ENCODE results near the gene AOPEP. TPM values are rescaled to one million over a fixed set of nuclear protein-coding genes. Genes with fewer than 3 reads are reported as not detected.

Gene AOPEP
- total RNA-seq, 4 donors from 2014 or later, result 56.5 to 160 (median 103) TPM

- intact Hi-C loops (cut with DNase I; ENCODE audit: low total_unique reads) (no loop called here), in situ Hi-C loops (cut with MboI; ENCODE audit: low sequenced_read_pairs in 4 of 4) (no loop called here)
- ATAC-seq (peak in 1 of 2 donors; percentile 30), DNase-seq (no peak)
- Histone ChIP-seq H3K4me3 (no peak overlapping the region), H3K36me3 (no peaks in the 10 kb centered on the region), H3K4me1 (peaks cover 4 to 12% of the 10 kb centered on the region in 2 donors), H3K27ac (peak overlapping the region in 1 of 4 donors; percentile 1), H3K27me3 (no peaks in the 10 kb centered on the region), H3K9me3 (no peaks in the 10 kb centered on the region)
- TF ChIP-seq POLR2A (IDR thresholded peaks at IDR 0.05), result no peak
- no peak for TF ChIP-seq CTCF (IDR thresholded peaks at IDR 0.05 in 4 of 5, conservative IDR thresholded peaks at IDR 0.05 in 1 of 5)
Measured at GRCh38 chr9:94973451-94973941, 247.0 kb downstream of the AOPEP start.

GRCh38 chr9:94974154-94974879 lies 247.8 kb downstream of the AOPEP start:
- Histone ChIP-seq H3K27ac (no peak overlapping the region), H3K4me1 (peaks cover 4 to 12% of the 10 kb centered on the region in 2 donors), H3K9me3 (no peaks in the 10 kb centered on the region), H3K27me3 (no peaks in the 10 kb centered on the region), H3K4me3 (no peak overlapping the region), H3K36me3 (no peaks in the 10 kb centered on the region)
- DNase-seq, result no peak
- no peak for ATAC-seq
- no peak for TF ChIP-seq CTCF (IDR thresholded peaks at IDR 0.05 in 4 of 5, conservative IDR thresholded peaks at IDR 0.05 in 1 of 5)
- TF ChIP-seq POLR2A (IDR thresholded peaks at IDR 0.05), result no peak
- in situ Hi-C loops (cut with MboI; ENCODE audit: low sequenced_read_pairs in 4 of 4), result no loop called here
- intact Hi-C loops (cut with DNase I; ENCODE audit: low total_unique reads), result no loop called here

GRCh38 chr9:94975480-94975879 lies 249.0 kb downstream of the AOPEP start:
- peaks cover 4 to 12% of the 10 kb centered on the region in 2 donors for H3K4me1 ChIP-seq
- no peak overlapping the region for H3K27ac ChIP-seq
- no peaks in the 10 kb centered on the region for H3K27me3 ChIP-seq
- intact Hi-C loops (cut with DNase I; ENCODE audit: low total_unique reads), result no loop called here
- in situ Hi-C loops (cut with MboI; ENCODE audit: low sequenced_read_pairs in 4 of 4), result no loop called here
- no peak for DNase-seq
- TF ChIP-seq CTCF (IDR thresholded peaks at IDR 0.05 in 4 of 5, conservative IDR thresholded peaks at IDR 0.05 in 1 of 5) (no peak), POLR2A (IDR thresholded peaks at IDR 0.05) (no peak)
- ATAC-seq, result no peak
- no peaks in the 10 kb centered on the region for H3K36me3 ChIP-seq
- no peaks in the 10 kb centered on the region for H3K9me3 ChIP-seq
- no peak overlapping the region for H3K4me3 ChIP-seq

GRCh38 chr9:94976077-94976476 lies 249.6 kb downstream of the AOPEP start:
- Histone ChIP-seq H3K4me1 (peaks cover 4 to 12% of the 10 kb centered on the region in 2 donors), H3K27me3 (no peaks in the 10 kb centered on the region), H3K36me3 (no peaks in the 10 kb centered on the region), H3K27ac (no peak overlapping the region), H3K9me3 (no peaks in the 10 kb centered on the region), H3K4me3 (no peak overlapping the region)
- ATAC-seq (no peak), DNase-seq (no peak)
- TF ChIP-seq POLR2A (IDR thresholded peaks at IDR 0.05) (no peak), CTCF (IDR thresholded peaks at IDR 0.05 in 4 of 5, conservative IDR thresholded peaks at IDR 0.05 in 1 of 5) (no peak)
- intact Hi-C loops (cut with DNase I; ENCODE audit: low total_unique reads), result no loop called here
- in situ Hi-C loops (cut with MboI; ENCODE audit: low sequenced_read_pairs in 4 of 4), result no loop called here
